Suprapubic skin (tissue), 4 donors: ENCODE data around the gene SCNN1B. TPM values are rescaled to one million over a fixed set of nuclear protein-coding genes. Genes with fewer than 3 reads are reported as not detected.

ENCODE experiments used
- DNase-seq, 2 donors: peaks; one replicate each; pipeline ENCODE4 v3.0.0-alpha.2; 2019; ENCODE audit warnings: low spot score in 2 of 2
- H3K27ac ChIP-seq: fragments of 200-600 bp; sonication (generic); one replicate; pipeline ENCODE4 v1.5.1; 2019
- H3K27me3 ChIP-seq: fragments of 200-600 bp; sonication (generic); one replicate; pipeline ENCODE4 v1.5.1; 2019
- H3K36me3 ChIP-seq: fragments of 200-600 bp; sonication (generic); one replicate; pipeline ENCODE4 v1.5.1; 2019
- H3K4me1 ChIP-seq: fragments of 200-600 bp; sonication (generic); one replicate; pipeline ENCODE4 v1.5.1; 2019
- H3K4me3 ChIP-seq: fragments of 200-600 bp; sonication (generic); one replicate; pipeline ENCODE4 v1.5.1; 2019; ENCODE audit warnings: mild to moderate bottlenecking
- H3K9me3 ChIP-seq: fragments of 200-600 bp; sonication (generic); one replicate; pipeline ENCODE4 v1.5.1; 2019
- CTCF ChIP-seq, 2 donors: fragments of 200-600 bp in 1 of 2; fragments of 450-650 bp in 1 of 2; sonication (generic) in 1 of 2; IDR thresholded peaks; one replicate each; pipeline ENCODE4 v1.5.1; 2016 to 2019; ENCODE audit warnings: antibody characterized with exemption in 2 of 2, mild to moderate bottlenecking in 1 of 2, moderate library complexity in 1 of 2
- EP300 ChIP-seq: sonication (generic); formaldehyde crosslinking; IDR thresholded peaks from one replicate; pipeline ENCODE4 v1.6.1; 2017; ENCODE audit warnings: antibody characterized with exemption
- POLR2A ChIP-seq, 2 donors: fragments of 450-650 bp; IDR thresholded peaks; one replicate each; pipeline ENCODE4 v1.6.1; 2017; ENCODE audit warnings: antibody characterized with exemption in 2 of 2, mild to moderate bottlenecking in 2 of 2, moderate library complexity in 2 of 2
- POLR2AphosphoS5 ChIP-seq, 3 donors: sonication (generic); formaldehyde crosslinking; IDR thresholded peaks; one replicate each; pipeline ENCODE4 v1.6.1; 2017; ENCODE audit warnings: antibody characterized with exemption in 3 of 3
- WGBS: methylation state at CpG from one replicate; pipeline ENCODE4 v1.1.5; 2018; 5-methylcytosine and 5-hydroxymethylcytosine counted together
- total RNA-seq, 4 donors: library from RNA; depleted of rRNA; stranded (reverse); fragments of >200 nt; gene quantifications; one replicate each; pipeline ENCODE4 v1.1.0, GENCODE V29; 2016

The SCNN1B gene
- total RNA-seq, 4 donors from 2014 or later, result 36.8 to 73.6 (median 64.1) TPM

- peak overlapping the region; percentile 67 for H3K27ac ChIP-seq
- TF ChIP-seq POLR2AphosphoS5 (IDR thresholded peaks at IDR 0.05), result no peak
- TF ChIP-seq CTCF (IDR thresholded peaks at IDR 0.05), result no peak
- TF ChIP-seq EP300, result no peak
- TF ChIP-seq POLR2A (IDR thresholded peaks at IDR 0.05), result no peak
- H3K4me1 ChIP-seq, result peaks cover 43% of the 10 kb centered on the region
- no peaks in the 10 kb centered on the region for H3K36me3 ChIP-seq
- DNase-seq, result no peak
- WGBS, result 20% methylated on average over 9 of the region's 9 CpGs
- H3K27me3 ChIP-seq, result no peaks in the 10 kb centered on the region
- no peaks in the 10 kb centered on the region for H3K9me3 ChIP-seq
- H3K4me3 ChIP-seq, result no peak overlapping the region
Observed at GRCh38 chr16:23279721-23280153, 22.4 kb upstream of the SCNN1B start.

- WGBS, result 54% methylated on average over 6 of the region's 6 CpGs
- H3K27me3 ChIP-seq, result no peaks in the 10 kb centered on the region
- H3K36me3 ChIP-seq, result no peaks in the 10 kb centered on the region
- H3K27ac ChIP-seq, result peak overlapping the region; percentile 36
- H3K4me3 ChIP-seq, result no peak overlapping the region
- no peak for DNase-seq
- H3K9me3 ChIP-seq, result no peaks in the 10 kb centered on the region
- TF ChIP-seq CTCF (IDR thresholded peaks at IDR 0.05) (no peak), POLR2AphosphoS5 (IDR thresholded peaks at IDR 0.05) (no peak), EP300 (no peak)
- H3K4me1 ChIP-seq, result peaks cover 50% of the 10 kb centered on the region
Observed at GRCh38 chr16:23280483-23280967, 21.6 kb upstream of the SCNN1B start.

GRCh38 chr16:23282568-23282967 lies 19.5 kb upstream of the SCNN1B start:
- Histone ChIP-seq H3K4me1 (peaks cover 61% of the 10 kb centered on the region), H3K4me3 (no peak overlapping the region), H3K27me3 (no peaks in the 10 kb centered on the region), H3K36me3 (no peaks in the 10 kb centered on the region), H3K27ac (peak overlapping the region; percentile 33), H3K9me3 (no peaks in the 10 kb centered on the region)
- WGBS, result 25% methylated on average over 1 of the region's 1 CpG
- no peak for DNase-seq
- TF ChIP-seq CTCF (IDR thresholded peaks at IDR 0.05) (no peak), EP300 (no peak), POLR2A (IDR thresholded peaks at IDR 0.05) (no peak), POLR2AphosphoS5 (IDR thresholded peaks at IDR 0.05) (no peak)

GRCh38 chr16:23283571-23283970 lies 18.5 kb upstream of the SCNN1B start:
- peak overlapping the region; percentile 62 for H3K27ac ChIP-seq
- 62% methylated on average over 2 of the region's 2 CpGs for WGBS
- H3K9me3 ChIP-seq, result no peaks in the 10 kb centered on the region
- TF ChIP-seq POLR2A (IDR thresholded peaks at IDR 0.05) (no peak), CTCF (IDR thresholded peaks at IDR 0.05) (no peak), EP300 (no peak), POLR2AphosphoS5 (IDR thresholded peaks at IDR 0.05) (no peak)
- H3K36me3 ChIP-seq, result no peaks in the 10 kb centered on the region
- no peak overlapping the region for H3K4me3 ChIP-seq
- no peaks in the 10 kb centered on the region for H3K27me3 ChIP-seq
- no peak for DNase-seq
- H3K4me1 ChIP-seq, result peaks cover 55% of the 10 kb centered on the region

- 37% methylated on average over 2 of the region's 2 CpGs for WGBS
- no peak for DNase-seq
- Histone ChIP-seq H3K4me1 (peaks cover 48% of the 10 kb centered on the region), H3K27me3 (no peaks in the 10 kb centered on the region), H3K9me3 (no peaks in the 10 kb centered on the region), H3K27ac (peak overlapping the region; percentile 62), H3K4me3 (no peak overlapping the region), H3K36me3 (no peaks in the 10 kb centered on the region)
- TF ChIP-seq EP300 (no peak), POLR2AphosphoS5 (IDR thresholded peaks at IDR 0.05) (no peak), POLR2A (IDR thresholded peaks at IDR 0.05) (no peak), CTCF (IDR thresholded peaks at IDR 0.05) (no peak)
Observed at GRCh38 chr16:23284584-23284983, 17.5 kb upstream of the SCNN1B start.
